ENCODE data around the gene OR52E8.

OR52E8 gene

GRCh38 chr11:5808500-5809121 lies 48.9 kb downstream of the OR52E8 start, which contains the start of gene OR52N2:
Gene OR52N2 (plus strand): TSS chr11:5808924. CDS start chr11:5820336, 11,412 bp downstream.
- in situ Hi-C loops (cut with HindIII; ENCODE audit: low sequenced_read_pairs), result no loop called here

GRCh38 chr11:5807580-5807979 lies 49.9 kb downstream of the OR52E8 start:
- in situ Hi-C loops (cut with HindIII; ENCODE audit: low sequenced_read_pairs), result no loop called here

Data from DLD1 (cell line).